Muscle layer of colon (tissue), 2 donors: ENCODE results near the gene DNMBP.
A peak's percentile ranks its signal among the peaks of the same experiment; 100 is the strongest.
"Not testable (repeated sequence)": the region's sequence is repeated elsewhere in the genome, so short reads cannot be mapped to it uniquely, and the experiment has no call there.

Experiments
- H3K27ac ChIP-seq: one replicate; pipeline ENCODE4 v1.7.0; 2013; ENCODE audit warnings: low read depth, mild to moderate bottlenecking, low read length, moderate library complexity
- H3K27me3 ChIP-seq, 2 donors: one replicate each; pipeline ENCODE4 v1.7.0; 2013; ENCODE audit warnings: low read length in 2 of 2, mild to moderate bottlenecking in 2 of 2; ENCODE audit not compliant: insufficient read depth in 2 of 2, control insufficient read depth in 1 of 2
- H3K36me3 ChIP-seq: one replicate; pipeline ENCODE4 v1.7.0; 2013; ENCODE audit warnings: mild to moderate bottlenecking, low read length; ENCODE audit not compliant: insufficient read depth
- H3K4me1 ChIP-seq: one replicate; pipeline ENCODE4 v1.7.0; 2013; ENCODE audit warnings: mild to moderate bottlenecking, low read length; ENCODE audit not compliant: insufficient read depth
- H3K4me3 ChIP-seq, 2 donors: one replicate each; pipeline ENCODE4 v1.7.0; 2013; ENCODE audit warnings: low read length in 2 of 2, low read depth in 1 of 2, mild to moderate bottlenecking in 1 of 2, moderate library complexity in 1 of 2
- H3K9ac ChIP-seq: one replicate; pipeline ENCODE4 v1.7.0; 2013; ENCODE audit warnings: low read length
- H3K9me3 ChIP-seq: one replicate; pipeline ENCODE4 v1.7.0; 2013; ENCODE audit warnings: mild to moderate bottlenecking, low read length
- donor health status: abdominal sarcoma.
- donor health status: Adenocarcinoma of cecum.

Gene DNMBP

GRCh38 chr10:100013621-100014020 is 3.9 kb upstream of the DNMBP start:
- Histone ChIP-seq H3K9me3 (no peaks in the 10 kb centered on the region), H3K4me3 (no peak overlapping the region), H3K27me3 (no peaks in the 10 kb centered on the region), H3K9ac (no peak overlapping the region), H3K36me3 (no peaks in the 10 kb centered on the region), H3K4me1 (no peaks in the 10 kb centered on the region), H3K27ac (no peak overlapping the region)

GRCh38 chr10:100011906-100012305 is 2.2 kb upstream of the DNMBP start:
- not testable (repeated sequence) for H3K36me3 ChIP-seq, H3K9ac ChIP-seq, H3K9me3 ChIP-seq, H3K4me3 ChIP-seq, H3K27ac ChIP-seq, H3K27me3 ChIP-seq
- peaks cover 16% of the 10 kb centered on the region for H3K4me1 ChIP-seq

GRCh38 chr10:100009283-100009792 is 409 bp downstream of the DNMBP start:
- Histone ChIP-seq H3K4me1 (peaks cover 42% of the 10 kb centered on the region), H3K36me3 (no peaks in the 10 kb centered on the region), H3K9me3 (no peaks in the 10 kb centered on the region), H3K9ac (peak overlapping the region; percentile 67), H3K4me3 (peak overlapping the region; percentile 82 to 99), H3K27ac (peak overlapping the region; percentile 85), H3K27me3 (no peaks in the 10 kb centered on the region)

- peaks cover 43% of the 10 kb centered on the region for H3K4me1 ChIP-seq
- peak overlapping the region; percentile 85 for H3K27ac ChIP-seq
- no peaks in the 10 kb centered on the region for H3K9me3 ChIP-seq
- H3K27me3 ChIP-seq, result no peaks in the 10 kb centered on the region
- H3K4me3 ChIP-seq, result peak overlapping the region; percentile 82 to 99
- peak overlapping the region; percentile 67 for H3K9ac ChIP-seq
- H3K36me3 ChIP-seq, result no peaks in the 10 kb centered on the region
These were observed 952 bp downstream of the DNMBP start for GRCh38 chr10:100008708-100009282.

GRCh38 chr10:100008142-100008522 is 1.6 kb downstream of the DNMBP start:
- H3K4me1 ChIP-seq, result peaks cover 43% of the 10 kb centered on the region
- H3K27ac ChIP-seq, result peak overlapping the region; percentile 47
- peak overlapping the region; percentile 67 for H3K9ac ChIP-seq
- H3K9me3 ChIP-seq, result no peaks in the 10 kb centered on the region
- H3K27me3 ChIP-seq, result no peaks in the 10 kb centered on the region
- H3K36me3 ChIP-seq, result no peaks in the 10 kb centered on the region
- peak overlapping the region; percentile 82 to 99 for H3K4me3 ChIP-seq

GRCh38 chr10:100007231-100008141 is 2.3 kb downstream of the DNMBP start:
- no peak overlapping the region for H3K9ac ChIP-seq
- peaks cover 45% of the 10 kb centered on the region for H3K4me1 ChIP-seq
- H3K4me3 ChIP-seq, result peak overlapping the region in 1 of 2 donors; percentile 99
- no peaks in the 10 kb centered on the region for H3K27me3 ChIP-seq
- H3K9me3 ChIP-seq, result no peaks in the 10 kb centered on the region
- no peaks in the 10 kb centered on the region for H3K36me3 ChIP-seq
- peak overlapping the region; percentile 47 for H3K27ac ChIP-seq

GRCh38 chr10:100006243-100006886 is 3.4 kb downstream of the DNMBP start:
- H3K4me3 ChIP-seq, result no peak overlapping the region
- peak overlapping the region; percentile 41 for H3K27ac ChIP-seq
- H3K27me3 ChIP-seq, result no peaks in the 10 kb centered on the region
- H3K9ac ChIP-seq, result no peak overlapping the region
- no peaks in the 10 kb centered on the region for H3K36me3 ChIP-seq
- H3K9me3 ChIP-seq, result no peaks in the 10 kb centered on the region
- peaks cover 56% of the 10 kb centered on the region for H3K4me1 ChIP-seq

GRCh38 chr10:100004805-100005510 is 4.8 kb downstream of the DNMBP start:
- H3K27me3 ChIP-seq, result no peaks in the 10 kb centered on the region
- H3K27ac ChIP-seq, result peak overlapping the region; percentile 35
- H3K36me3 ChIP-seq, result no peaks in the 10 kb centered on the region
- H3K4me1 ChIP-seq, result peaks cover 66% of the 10 kb centered on the region
- H3K9me3 ChIP-seq, result no peaks in the 10 kb centered on the region
- no peak overlapping the region for H3K9ac ChIP-seq
- H3K4me3 ChIP-seq, result no peak overlapping the region

DNA sequence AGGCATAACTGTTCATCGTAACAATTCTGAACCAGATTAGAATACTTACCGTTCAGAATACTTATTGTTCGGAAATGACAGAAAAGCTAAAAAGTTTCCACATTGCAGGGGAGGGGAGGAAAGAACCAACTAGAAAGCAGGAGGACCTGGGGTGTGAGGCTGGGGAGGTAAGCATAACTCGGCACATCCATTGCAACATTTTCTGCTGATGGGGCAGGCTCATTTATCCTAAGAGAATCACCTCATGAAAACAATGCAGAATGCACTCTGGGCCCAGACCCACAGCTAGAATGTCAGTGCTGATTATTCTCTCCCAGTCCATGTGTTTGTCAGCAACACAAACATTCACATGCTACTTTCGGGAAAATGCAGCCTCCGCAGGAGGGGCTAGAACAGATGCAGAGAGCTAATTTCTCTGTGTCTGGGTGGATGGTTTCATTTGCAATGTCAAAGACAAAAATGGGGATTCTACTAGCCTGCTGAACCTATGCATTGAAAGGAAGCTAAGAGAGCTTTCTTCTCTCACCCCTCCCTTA is 9.6 kb downstream of the DNMBP start:
- no peaks in the 10 kb centered on the region for H3K9me3 ChIP-seq
- peak overlapping the region in 1 of 2 donors; percentile 32 for H3K4me3 ChIP-seq
- peaks cover 60% of the 10 kb centered on the region for H3K4me1 ChIP-seq
- no peak overlapping the region for H3K9ac ChIP-seq
- H3K27me3 ChIP-seq, result no peaks in the 10 kb centered on the region
- H3K36me3 ChIP-seq, result no peaks in the 10 kb centered on the region
- peak overlapping the region; percentile 44 for H3K27ac ChIP-seq

DNA sequence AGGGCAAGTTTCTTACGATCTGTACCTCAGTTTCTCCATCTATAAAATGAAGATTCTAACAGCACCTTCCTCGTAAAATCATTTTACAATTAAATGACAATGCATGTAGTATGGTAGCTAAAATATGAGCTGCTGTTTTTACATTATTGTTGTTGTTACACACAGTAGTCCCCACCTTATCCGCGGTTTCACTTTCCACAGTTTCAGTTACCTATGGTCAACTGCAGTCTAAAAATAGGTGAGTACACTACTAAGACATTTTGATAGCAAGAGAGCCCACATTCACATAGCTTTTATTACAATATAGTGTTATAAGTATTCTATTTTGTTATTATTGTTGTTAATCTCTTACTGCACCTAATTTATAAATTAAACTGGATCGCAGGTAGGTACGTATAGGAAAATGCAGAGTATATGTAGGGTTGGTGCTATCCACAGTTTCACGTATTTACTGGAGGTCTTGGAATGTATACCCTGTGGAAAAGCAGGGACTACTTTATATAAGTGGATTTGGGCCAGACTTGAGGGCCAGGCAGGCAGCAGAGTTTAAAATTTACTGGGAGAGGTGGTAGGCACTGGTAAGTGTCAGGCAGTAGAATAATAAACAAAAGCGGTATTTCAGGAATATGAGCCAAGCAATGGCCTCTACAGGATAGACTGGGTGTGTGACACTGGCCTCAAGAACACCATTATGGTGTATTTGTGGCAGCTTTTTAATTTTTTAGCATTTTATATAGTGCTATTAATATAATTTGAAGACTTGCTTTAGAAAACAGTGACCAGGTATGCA is 10.2 kb downstream of the DNMBP start:
- Histone ChIP-seq H3K4me3 (peak overlapping the region in 1 of 2 donors; percentile 32), H3K27ac (peak overlapping the region; percentile 53), H3K36me3 (no peaks in the 10 kb centered on the region), H3K27me3 (no peaks in the 10 kb centered on the region), H3K9ac (peak overlapping the region; percentile 19), H3K9me3 (no peaks in the 10 kb centered on the region), H3K4me1 (peaks cover 60% of the 10 kb centered on the region)
